Neutrophil (primary cell): Measurements from ENCODE around the gene TUBAL3.
"Not testable (repeated sequence)": the region's sequence is repeated elsewhere in the genome, so short reads cannot be mapped to it uniquely, and the experiment has no call there.

Experiments
- H3K27ac ChIP-seq: fragments of 200-600 bp; sonication (generic); 2 replicates; pipeline ENCODE4 v1.5.1; 2016; ENCODE audit warnings: mild to moderate bottlenecking, moderate library complexity
- H3K27me3 ChIP-seq: fragments of 200-600 bp; sonication (generic); 2 replicates; pipeline ENCODE4 v1.6.0; 2016; ENCODE audit warnings: mild to moderate bottlenecking
- H3K36me3 ChIP-seq: fragments of 200-600 bp; sonication (generic); 2 replicates; pipeline ENCODE4 v1.5.1; 2017
- H3K4me1 ChIP-seq, 2 experiments: fragments of 200-600 bp in 1 of 2; sonication (generic) in 1 of 2; 1 replicate in 1 of 2; 2 replicates in 1 of 2; pipeline versions ENCODE4 v1.5.1 to v1.6.1; 2013 to 2016; ENCODE audit warnings: low read depth in 1 of 2, low read length in 1 of 2, mild to moderate bottlenecking in 1 of 2, moderate library complexity in 1 of 2; ENCODE audit not compliant: control insufficient read depth in 1 of 2, insufficient read depth in 1 of 2
- H3K4me3 ChIP-seq, 2 experiments: fragments of 200-600 bp in 1 of 2; sonication (generic) in 1 of 2; 1 replicate in 1 of 2; 2 replicates in 1 of 2; pipeline ENCODE4 v1.5.1; 2013 to 2016; ENCODE audit warnings: low read depth in 1 of 2, low read length in 1 of 2, mild to moderate bottlenecking in 1 of 2, moderate library complexity in 1 of 2
- H3K9me3 ChIP-seq: fragments of 200-600 bp; sonication (generic); 2 replicates; pipeline ENCODE4 v1.5.1; 2016
- TF ChIP-seq, protein P1 (sequence below): fragments of 200-600 bp; sonication (generic); IDR thresholded peaks from 2 replicates; pipeline ENCODE4 v1.5.1; 2016; ENCODE audit warnings: antibody characterized with exemption

Gene TUBAL3

DNA sequence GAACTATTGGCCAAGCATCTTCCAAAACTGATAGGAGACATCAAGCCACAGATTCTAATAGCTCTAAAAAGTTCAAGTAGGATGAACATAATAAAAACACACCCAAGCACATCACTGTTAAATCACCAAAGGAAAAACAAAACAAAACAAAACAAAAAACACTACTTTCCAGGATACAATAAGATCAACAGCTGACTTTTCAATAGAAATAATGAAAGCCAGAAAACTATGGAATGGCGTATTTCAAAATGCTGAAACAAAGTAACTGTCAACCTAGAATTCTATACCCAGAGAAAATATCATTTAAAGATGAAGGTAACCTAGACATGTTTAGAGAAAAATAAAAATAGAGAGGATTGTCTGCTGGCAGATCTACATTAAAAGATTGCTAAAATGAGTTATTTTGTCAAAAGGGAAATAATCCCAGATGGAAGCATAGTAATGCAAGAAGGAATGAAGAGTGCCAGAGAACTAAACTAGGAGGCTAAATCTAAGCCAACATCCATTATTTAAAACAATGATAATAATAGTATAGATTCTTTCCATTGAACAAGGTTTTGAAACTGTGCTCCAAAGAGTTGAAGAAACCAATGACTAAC is 13.9 kb downstream of the TUBAL3 start:
- Histone ChIP-seq H3K36me3 (no peaks in the 10 kb centered on the region), H3K9me3 (no peaks in the 10 kb centered on the region), H3K27ac (no peak overlapping the region), H3K4me3 (no peak overlapping the region), H3K27me3 (no peaks in the 10 kb centered on the region), H3K4me1 (no peaks in the 10 kb centered on the region)
- TF ChIP-seq, protein P1, sequence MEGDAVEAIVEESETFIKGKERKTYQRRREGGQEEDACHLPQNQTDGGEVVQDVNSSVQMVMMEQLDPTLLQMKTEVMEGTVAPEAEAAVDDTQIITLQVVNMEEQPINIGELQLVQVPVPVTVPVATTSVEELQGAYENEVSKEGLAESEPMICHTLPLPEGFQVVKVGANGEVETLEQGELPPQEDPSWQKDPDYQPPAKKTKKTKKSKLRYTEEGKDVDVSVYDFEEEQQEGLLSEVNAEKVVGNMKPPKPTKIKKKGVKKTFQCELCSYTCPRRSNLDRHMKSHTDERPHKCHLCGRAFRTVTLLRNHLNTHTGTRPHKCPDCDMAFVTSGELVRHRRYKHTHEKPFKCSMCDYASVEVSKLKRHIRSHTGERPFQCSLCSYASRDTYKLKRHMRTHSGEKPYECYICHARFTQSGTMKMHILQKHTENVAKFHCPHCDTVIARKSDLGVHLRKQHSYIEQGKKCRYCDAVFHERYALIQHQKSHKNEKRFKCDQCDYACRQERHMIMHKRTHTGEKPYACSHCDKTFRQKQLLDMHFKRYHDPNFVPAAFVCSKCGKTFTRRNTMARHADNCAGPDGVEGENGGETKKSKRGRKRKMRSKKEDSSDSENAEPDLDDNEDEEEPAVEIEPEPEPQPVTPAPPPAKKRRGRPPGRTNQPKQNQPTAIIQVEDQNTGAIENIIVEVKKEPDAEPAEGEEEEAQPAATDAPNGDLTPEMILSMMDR: no peak

GRCh38 chr10:5387169-5387568 is 17.5 kb downstream of the TUBAL3 start:
- no peaks in the 10 kb centered on the region for H3K9me3 ChIP-seq
- TF ChIP-seq, protein P1: no peak
- H3K27ac ChIP-seq: no peak overlapping the region
- no peaks in the 10 kb centered on the region for H3K36me3 ChIP-seq
- no peak overlapping the region for H3K4me3 ChIP-seq
- H3K4me1 ChIP-seq: no peaks in the 10 kb centered on the region
- H3K27me3 ChIP-seq: no peaks in the 10 kb centered on the region

DNA sequence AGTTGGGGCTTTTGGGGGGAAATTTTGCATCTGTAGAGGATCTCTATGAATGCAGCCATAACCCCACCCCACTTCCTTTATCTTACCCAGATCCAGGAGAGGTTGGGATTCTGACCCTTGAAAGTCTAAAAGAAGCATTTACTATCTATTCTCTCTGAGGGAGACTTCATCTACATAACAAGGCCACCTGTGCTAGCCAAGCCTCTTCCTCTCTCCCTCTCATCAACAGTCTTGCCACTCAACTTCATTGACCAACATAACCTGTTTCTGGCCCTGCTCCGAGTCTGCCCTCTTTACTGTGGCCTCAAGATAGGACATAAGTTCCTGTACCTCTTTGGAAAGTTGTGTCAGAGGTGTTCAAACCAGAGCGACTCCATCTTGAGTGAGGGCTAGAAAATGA is 19.4 kb downstream of the TUBAL3 start:
- TF ChIP-seq, protein P1: no peak
- H3K27ac ChIP-seq: no peak overlapping the region
- no peaks in the 10 kb centered on the region for H3K36me3 ChIP-seq
- no peaks in the 10 kb centered on the region for H3K27me3 ChIP-seq
- H3K4me3 ChIP-seq: no peak overlapping the region
- H3K4me1 ChIP-seq: no peaks in the 10 kb centered on the region
- no peaks in the 10 kb centered on the region for H3K9me3 ChIP-seq

GRCh38 chr10:5381187-5381586 is 23.4 kb downstream of the TUBAL3 start:
- H3K27me3 ChIP-seq: no peaks in the 10 kb centered on the region
- H3K4me3 ChIP-seq: no peak overlapping the region
- TF ChIP-seq, protein P1: no peak
- no peaks in the 10 kb centered on the region for H3K4me1 ChIP-seq
- H3K9me3 ChIP-seq: no peaks in the 10 kb centered on the region
- no peak overlapping the region for H3K27ac ChIP-seq
- no peaks in the 10 kb centered on the region for H3K36me3 ChIP-seq

- not testable (repeated sequence) for H3K9me3 ChIP-seq, H3K4me1 ChIP-seq, H3K4me3 ChIP-seq, H3K27ac ChIP-seq, H3K36me3 ChIP-seq, H3K27me3 ChIP-seq
Observed at GRCh38 chr10:5380395-5380794, 24.2 kb downstream of the TUBAL3 start.

DNA sequence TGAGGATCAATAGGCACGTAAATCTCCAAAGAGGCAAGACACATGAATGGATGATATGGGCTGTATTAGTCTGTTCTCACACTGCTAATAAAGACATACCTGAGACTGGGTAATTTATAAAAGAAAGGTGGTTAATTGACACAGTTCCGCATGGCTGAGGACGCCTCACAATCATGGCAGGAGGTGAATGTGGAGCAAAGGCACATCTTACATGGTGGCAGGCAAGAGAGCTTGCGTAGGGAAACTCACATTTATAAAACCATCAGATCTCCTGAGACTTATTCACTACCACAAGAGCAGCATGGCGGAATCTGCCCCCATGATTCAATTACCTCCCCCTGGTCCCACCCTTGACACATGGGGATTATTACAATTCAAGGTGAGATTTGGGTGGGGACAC is 25.4 kb downstream of the TUBAL3 start:
- H3K4me3 ChIP-seq, H3K27ac ChIP-seq, H3K4me1 ChIP-seq, H3K9me3 ChIP-seq, H3K27me3 ChIP-seq, H3K36me3 ChIP-seq: not testable (repeated sequence)

- H3K27me3 ChIP-seq: no peaks in the 10 kb centered on the region
Observed at GRCh38 chr10:5376450-5376849, 28.2 kb downstream of the TUBAL3 start.

More at GRCh38 chr10:5376450-5376849, 28.2 kb downstream of the TUBAL3 start:
- H3K4me3 ChIP-seq: no peak overlapping the region
- H3K27ac ChIP-seq: no peak overlapping the region
- no peaks in the 10 kb centered on the region for H3K4me1 ChIP-seq
- no peaks in the 10 kb centered on the region for H3K36me3 ChIP-seq
- TF ChIP-seq, protein P1: no peak
- H3K9me3 ChIP-seq: no peaks in the 10 kb centered on the region
